ENCODE measurements around the gene NTNG1. TPM values are rescaled to one million over a fixed set of nuclear protein-coding genes. Genes with fewer than 3 reads are reported as not detected.

The NTNG1 gene
- total RNA-seq, 1 donor from 2014 or later = 2.4 TPM

DNA sequence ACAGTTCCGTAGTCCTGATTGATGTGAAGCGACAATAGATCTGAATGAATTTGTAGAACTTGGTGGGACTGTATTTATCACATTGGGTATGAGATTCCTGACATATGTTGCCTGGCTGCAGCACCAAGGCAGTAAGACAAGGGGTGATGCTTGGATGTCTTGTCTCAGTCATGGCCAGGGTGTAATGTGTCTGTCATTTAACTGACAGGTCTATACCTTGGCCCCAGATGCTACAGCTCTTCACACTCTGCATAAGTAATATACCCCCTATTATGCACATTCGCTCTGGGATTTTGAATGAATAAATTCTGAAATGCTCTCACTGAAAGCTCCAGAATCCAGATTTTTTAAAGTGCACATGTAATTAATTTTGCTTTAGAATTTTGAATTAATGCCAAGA is 47.3 kb downstream of the NTNG1 start:
- no peak for TF ChIP-seq CTCF (IDR thresholded peaks at IDR 0.05; ENCODE audit: insufficient read depth, low read length, severe bottlenecking)
- H3K36me3 ChIP-seq (ENCODE audit: control insufficient read depth, insufficient read depth, low read length) = no peaks in the 10 kb centered on the region
- H3K27me3 ChIP-seq (ENCODE audit: control insufficient read depth, insufficient read depth, low read length) = no peaks in the 10 kb centered on the region
- FAIRE-seq (no peak), DNase-seq (ENCODE audit: low read depth) (no peak)
- no peak overlapping the region for H3K4me3 ChIP-seq (ENCODE audit: low read depth, low read length)

DNA sequence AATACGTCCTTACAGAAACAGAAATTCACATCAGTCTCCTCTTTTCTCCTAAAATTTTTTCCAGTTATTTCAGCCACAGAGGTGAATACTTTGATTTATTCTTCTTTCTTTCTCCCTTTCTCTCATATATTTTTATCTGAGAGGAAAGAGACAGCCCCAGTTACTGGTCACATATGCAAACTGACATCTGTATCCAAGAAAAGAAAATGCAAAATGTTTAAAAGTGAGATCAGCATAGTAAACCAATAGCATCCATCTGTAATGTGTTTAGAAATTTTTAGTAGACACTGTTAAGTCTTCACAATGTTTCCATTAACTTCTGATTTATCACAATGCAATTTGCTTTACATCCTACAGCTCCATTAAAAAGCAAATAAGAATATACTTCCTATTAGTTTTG is 53.5 kb downstream of the NTNG1 start:
- FAIRE-seq (no peak), DNase-seq (ENCODE audit: low read depth) (no peak)
- Histone ChIP-seq H3K27me3 (ENCODE audit: control insufficient read depth, insufficient read depth, low read length) (no peaks in the 10 kb centered on the region), H3K36me3 (ENCODE audit: control insufficient read depth, insufficient read depth, low read length) (no peaks in the 10 kb centered on the region), H3K4me3 (ENCODE audit: low read depth, low read length) (no peak overlapping the region)
- TF ChIP-seq CTCF (IDR thresholded peaks at IDR 0.05; ENCODE audit: insufficient read depth, low read length, severe bottlenecking) = no peak

- TF ChIP-seq CTCF (IDR thresholded peaks at IDR 0.05; ENCODE audit: insufficient read depth, low read length, severe bottlenecking) = no peak
- Histone ChIP-seq H3K4me3 (ENCODE audit: low read depth, low read length) (no peak overlapping the region), H3K27me3 (ENCODE audit: control insufficient read depth, insufficient read depth, low read length) (no peaks in the 10 kb centered on the region), H3K36me3 (ENCODE audit: control insufficient read depth, insufficient read depth, low read length) (no peaks in the 10 kb centered on the region)
- DNase-seq (ENCODE audit: low read depth) = no peak
- FAIRE-seq = no peak
These were observed 54.6 kb downstream of the NTNG1 start for GRCh38 chr1:107195476-107195875.

DNA sequence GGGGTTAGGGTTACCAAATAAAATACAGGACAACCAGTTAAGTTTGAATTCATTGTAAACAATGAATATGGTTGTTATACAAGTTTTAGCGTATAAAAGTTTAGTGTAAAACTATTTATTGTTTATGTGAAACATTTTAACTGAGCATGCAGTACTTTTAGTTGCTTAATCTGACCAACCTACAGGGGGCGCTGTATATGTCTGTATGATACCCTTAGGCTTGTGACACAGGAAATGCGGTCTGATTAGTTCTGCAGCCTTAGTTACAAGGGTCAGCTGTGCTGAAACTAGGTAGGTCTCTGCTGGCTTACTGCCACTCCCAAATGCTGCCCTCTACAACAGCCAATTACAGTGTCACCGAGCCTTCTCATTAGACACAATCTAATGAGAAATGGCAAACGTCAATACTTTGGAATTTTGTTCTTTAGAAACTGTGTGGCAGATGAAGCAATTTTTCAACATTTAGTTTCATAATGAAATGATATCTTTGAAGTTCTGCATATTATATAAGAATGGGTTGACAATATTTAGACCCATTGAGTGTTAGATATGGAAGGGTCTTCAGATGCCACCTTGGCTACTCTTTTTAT is 56.2 kb downstream of the NTNG1 start:
- no peak overlapping the region for H3K4me3 ChIP-seq (ENCODE audit: low read depth, low read length)
- FAIRE-seq = no peak
- peak; percentile 26 for DNase-seq (ENCODE audit: low read depth)
- no peaks in the 10 kb centered on the region for H3K36me3 ChIP-seq (ENCODE audit: control insufficient read depth, insufficient read depth, low read length)
- no peaks in the 10 kb centered on the region for H3K27me3 ChIP-seq (ENCODE audit: control insufficient read depth, insufficient read depth, low read length)
- peak; percentile 38 for TF ChIP-seq CTCF (IDR thresholded peaks at IDR 0.05; ENCODE audit: insufficient read depth, low read length, severe bottlenecking)

DNA sequence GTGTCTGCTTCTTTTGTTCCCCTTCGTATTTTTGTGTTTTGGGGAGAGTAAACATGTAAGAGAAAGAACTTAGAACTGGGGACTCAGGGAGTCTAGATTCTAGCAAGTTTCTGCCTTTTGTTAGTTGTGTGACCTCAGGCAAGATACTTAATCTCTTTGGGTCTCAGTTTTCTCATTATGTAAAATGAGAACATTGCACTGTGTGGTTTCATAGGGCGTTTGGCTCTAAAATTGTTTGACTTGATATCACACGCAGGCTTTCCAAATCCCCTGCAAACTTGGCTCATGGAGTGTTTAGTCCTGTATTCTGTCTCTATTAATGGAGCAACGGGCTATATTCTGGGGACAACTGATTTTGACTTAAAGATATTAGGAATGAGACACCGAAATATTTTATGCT is 57.7 kb downstream of the NTNG1 start:
- FAIRE-seq = no peak
- TF ChIP-seq CTCF (IDR thresholded peaks at IDR 0.05; ENCODE audit: insufficient read depth, low read length, severe bottlenecking) = no peak
- H3K36me3 ChIP-seq (ENCODE audit: control insufficient read depth, insufficient read depth, low read length) = no peaks in the 10 kb centered on the region
- H3K4me3 ChIP-seq (ENCODE audit: low read depth, low read length) = no peak overlapping the region
- H3K27me3 ChIP-seq (ENCODE audit: control insufficient read depth, insufficient read depth, low read length) = no peaks in the 10 kb centered on the region
- DNase-seq (ENCODE audit: low read depth) = no peak

DNA sequence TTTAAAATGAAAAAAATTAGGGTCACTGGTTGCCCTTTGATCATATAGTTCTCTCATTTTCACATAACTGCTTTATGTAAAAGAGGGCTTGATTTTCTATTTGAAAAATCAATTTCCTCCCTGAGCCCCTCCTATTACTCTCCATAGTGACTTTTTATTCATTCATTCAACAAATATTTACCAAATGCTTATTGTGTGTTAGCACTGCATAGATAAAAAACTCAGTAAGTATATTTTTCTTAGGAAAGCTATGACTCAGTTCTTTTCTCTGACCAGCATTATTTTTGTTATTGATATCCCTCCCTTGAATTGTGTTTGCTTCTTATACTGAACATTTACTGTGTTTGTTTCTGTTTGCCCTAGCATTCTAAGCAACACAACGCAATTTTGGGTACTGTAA is 59.8 kb downstream of the NTNG1 start:
- no peaks in the 10 kb centered on the region for H3K36me3 ChIP-seq (ENCODE audit: control insufficient read depth, insufficient read depth, low read length)
- no peak for TF ChIP-seq CTCF (IDR thresholded peaks at IDR 0.05; ENCODE audit: insufficient read depth, low read length, severe bottlenecking)
- DNase-seq (ENCODE audit: low read depth) = no peak

More for the DNA sequence above, 59.8 kb downstream of the NTNG1 start:
- Histone ChIP-seq H3K27me3 (ENCODE audit: control insufficient read depth, insufficient read depth, low read length) (no peaks in the 10 kb centered on the region), H3K4me3 (ENCODE audit: low read depth, low read length) (no peak overlapping the region)
- no peak for FAIRE-seq

All from bronchial epithelial cell (primary cell).